Measurements from ENCODE around the gene RFX8.

The RFX8 gene

DNA sequence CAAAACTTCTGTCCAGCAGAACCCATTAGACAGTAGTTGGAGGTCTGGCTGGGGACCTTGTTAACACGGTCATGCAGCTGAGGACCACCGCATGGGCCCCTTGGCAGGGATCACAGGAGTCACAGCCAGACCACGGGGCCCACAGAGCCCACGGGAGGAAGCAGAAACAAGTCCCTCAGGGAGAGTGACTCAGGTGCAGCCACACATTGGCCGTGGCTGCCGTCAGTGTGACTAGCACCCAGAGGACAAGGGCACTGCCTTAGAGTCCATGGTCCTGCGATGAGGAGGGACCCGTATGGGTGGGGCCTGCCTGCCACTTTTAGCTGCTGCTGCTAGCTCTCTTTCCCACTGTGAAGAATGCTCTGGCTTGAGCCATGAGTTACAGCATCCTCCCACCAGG lies 5.9 kb upstream of the RFX8 start:
- no peaks in the 10 kb centered on the region for H3F3A ChIP-seq (ENCODE audit: insufficient read depth, low read length)
- no peaks in the 10 kb centered on the region for H3K79me2 ChIP-seq (ENCODE audit: low read length)
- H3K36me3 ChIP-seq (replicated peaks; ENCODE audit: insufficient read depth, low read length) = no peaks in the 10 kb centered on the region
- no peak for TF ChIP-seq EZH2 (optimal IDR thresholded peaks at IDR 0.05; ENCODE audit: low read depth, low read length)
- TF ChIP-seq, protein P1, sequence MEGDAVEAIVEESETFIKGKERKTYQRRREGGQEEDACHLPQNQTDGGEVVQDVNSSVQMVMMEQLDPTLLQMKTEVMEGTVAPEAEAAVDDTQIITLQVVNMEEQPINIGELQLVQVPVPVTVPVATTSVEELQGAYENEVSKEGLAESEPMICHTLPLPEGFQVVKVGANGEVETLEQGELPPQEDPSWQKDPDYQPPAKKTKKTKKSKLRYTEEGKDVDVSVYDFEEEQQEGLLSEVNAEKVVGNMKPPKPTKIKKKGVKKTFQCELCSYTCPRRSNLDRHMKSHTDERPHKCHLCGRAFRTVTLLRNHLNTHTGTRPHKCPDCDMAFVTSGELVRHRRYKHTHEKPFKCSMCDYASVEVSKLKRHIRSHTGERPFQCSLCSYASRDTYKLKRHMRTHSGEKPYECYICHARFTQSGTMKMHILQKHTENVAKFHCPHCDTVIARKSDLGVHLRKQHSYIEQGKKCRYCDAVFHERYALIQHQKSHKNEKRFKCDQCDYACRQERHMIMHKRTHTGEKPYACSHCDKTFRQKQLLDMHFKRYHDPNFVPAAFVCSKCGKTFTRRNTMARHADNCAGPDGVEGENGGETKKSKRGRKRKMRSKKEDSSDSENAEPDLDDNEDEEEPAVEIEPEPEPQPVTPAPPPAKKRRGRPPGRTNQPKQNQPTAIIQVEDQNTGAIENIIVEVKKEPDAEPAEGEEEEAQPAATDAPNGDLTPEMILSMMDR (IDR thresholded peaks at IDR 0.05; ENCODE audit: low read length) = no peak
- TF ChIP-seq EZH2phosphoT487 (IDR thresholded peaks at IDR 0.05; ENCODE audit: low read length) = no peak
- H3K27me3 ChIP-seq (replicated peaks; ENCODE audit: insufficient read depth, low read length) = no peaks in the 10 kb centered on the region
- no peak overlapping the region for H2AFZ ChIP-seq (ENCODE audit: low read length)
- no peak overlapping the region for H3K4me2 ChIP-seq (ENCODE audit: low read depth, low read length)
- no peaks in the 10 kb centered on the region for H3K4me1 ChIP-seq (ENCODE audit: low read length)
- DNase-seq = no peak
- H3K9me2 ChIP-seq (replicated peaks; ENCODE audit: insufficient read depth, low read length) = no peaks in the 10 kb centered on the region
- H3K9me3 ChIP-seq (replicated peaks; ENCODE audit: insufficient read depth, low read length) = no peaks in the 10 kb centered on the region
- H3K4me3 ChIP-seq (ENCODE audit: low read length) = no peak overlapping the region
- no peak overlapping the region for H3K27ac ChIP-seq (ENCODE audit: low read length)
- no peaks in the 10 kb centered on the region for H4K20me1 ChIP-seq (ENCODE audit: insufficient read depth, low read length)
- H3K9ac ChIP-seq (ENCODE audit: low read length) = no peak overlapping the region

DNA sequence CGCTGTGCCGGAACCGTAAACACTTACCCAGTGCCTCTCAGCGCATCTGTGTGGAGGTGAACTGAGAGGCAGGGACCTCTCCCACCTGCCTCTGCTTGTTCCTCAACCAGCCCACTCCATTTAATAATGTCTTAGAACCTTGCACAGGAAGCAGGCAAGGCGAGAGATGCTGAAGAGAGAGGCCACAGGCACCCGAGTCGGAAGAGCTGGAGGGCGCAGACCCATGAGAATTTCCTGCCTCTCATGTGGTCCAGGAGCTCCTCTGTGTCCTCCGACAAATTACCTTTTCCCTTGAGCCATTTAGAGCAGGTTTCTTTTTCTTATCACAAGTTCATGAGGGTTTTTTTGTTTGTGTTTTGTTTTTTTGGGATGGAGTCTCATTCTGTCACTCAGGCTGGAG lies 4.9 kb upstream of the RFX8 start:
- no peaks in the 10 kb centered on the region for H4K20me1 ChIP-seq (ENCODE audit: insufficient read depth, low read length)
- H3F3A ChIP-seq (ENCODE audit: insufficient read depth, low read length) = no peaks in the 10 kb centered on the region
- no peaks in the 10 kb centered on the region for H3K9me2 ChIP-seq (replicated peaks; ENCODE audit: insufficient read depth, low read length)
- H3K9me3 ChIP-seq (replicated peaks; ENCODE audit: insufficient read depth, low read length) = no peaks in the 10 kb centered on the region
- H3K4me1 ChIP-seq (ENCODE audit: low read length) = no peaks in the 10 kb centered on the region
- no peak overlapping the region for H3K4me2 ChIP-seq (ENCODE audit: low read depth, low read length)
- H3K4me3 ChIP-seq (ENCODE audit: low read length) = no peak overlapping the region
- H2AFZ ChIP-seq (ENCODE audit: low read length) = no peak overlapping the region
- H3K27ac ChIP-seq (ENCODE audit: low read length) = no peak overlapping the region
- no peak for DNase-seq
- H3K36me3 ChIP-seq (replicated peaks; ENCODE audit: insufficient read depth, low read length) = no peaks in the 10 kb centered on the region
- TF ChIP-seq EZH2phosphoT487 (IDR thresholded peaks at IDR 0.05; ENCODE audit: low read length) = no peak
- no peak for TF ChIP-seq EZH2 (optimal IDR thresholded peaks at IDR 0.05; ENCODE audit: low read depth, low read length)
- TF ChIP-seq, protein P1 (IDR thresholded peaks at IDR 0.05; ENCODE audit: low read length) = no peak
- no peaks in the 10 kb centered on the region for H3K27me3 ChIP-seq (replicated peaks; ENCODE audit: insufficient read depth, low read length)
- no peaks in the 10 kb centered on the region for H3K79me2 ChIP-seq (ENCODE audit: low read length)
- H3K9ac ChIP-seq (ENCODE audit: low read length) = no peak overlapping the region

DNA sequence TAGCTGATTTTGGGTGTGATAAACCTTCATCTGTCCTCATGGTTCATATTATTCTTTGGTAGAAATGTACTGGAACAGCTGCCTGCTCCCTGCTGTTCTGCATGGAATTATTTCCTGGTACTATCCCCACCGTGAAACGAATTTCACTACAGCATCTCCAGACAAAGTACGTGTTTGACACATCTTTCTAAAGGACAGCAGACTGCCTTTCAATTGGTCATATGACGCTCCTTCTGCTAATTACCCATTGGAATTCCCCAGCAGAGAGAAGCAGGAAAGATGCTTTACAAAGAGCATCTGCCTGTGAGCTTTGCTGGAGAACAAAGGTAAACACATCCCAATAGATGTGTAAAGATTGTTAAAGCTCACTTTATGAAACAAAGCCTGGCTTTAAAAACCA lies 4.4 kb upstream of the RFX8 start:
- Histone ChIP-seq H3K79me2 (ENCODE audit: low read length) (no peaks in the 10 kb centered on the region), H3K4me3 (ENCODE audit: low read length) (no peak overlapping the region), H3K9ac (ENCODE audit: low read length) (no peak overlapping the region), H3K27ac (ENCODE audit: low read length) (no peak overlapping the region), H3K4me2 (ENCODE audit: low read depth, low read length) (no peak overlapping the region), H3F3A (ENCODE audit: insufficient read depth, low read length) (no peaks in the 10 kb centered on the region), H3K27me3 (replicated peaks; ENCODE audit: insufficient read depth, low read length) (no peaks in the 10 kb centered on the region), H3K4me1 (ENCODE audit: low read length) (no peaks in the 10 kb centered on the region), H3K36me3 (replicated peaks; ENCODE audit: insufficient read depth, low read length) (no peaks in the 10 kb centered on the region), H3K9me3 (replicated peaks; ENCODE audit: insufficient read depth, low read length) (no peaks in the 10 kb centered on the region), H2AFZ (ENCODE audit: low read length) (no peak overlapping the region), H4K20me1 (ENCODE audit: insufficient read depth, low read length) (no peaks in the 10 kb centered on the region), H3K9me2 (replicated peaks; ENCODE audit: insufficient read depth, low read length) (no peaks in the 10 kb centered on the region)
- no peak for TF ChIP-seq EZH2 (optimal IDR thresholded peaks at IDR 0.05; ENCODE audit: low read depth, low read length)
- no peak for TF ChIP-seq EZH2phosphoT487 (IDR thresholded peaks at IDR 0.05; ENCODE audit: low read length)
- TF ChIP-seq, protein P1 (IDR thresholded peaks at IDR 0.05; ENCODE audit: low read length) = no peak
- DNase-seq = no peak

Measured in MM.1S (cell line).